B cell (primary cell): ENCODE data around the gene GPR85. TPM values are rescaled to one million over a fixed set of nuclear protein-coding genes. Genes with fewer than 3 reads are reported as not detected.

ENCODE experiments used
- ATAC-seq: fragments of 200-7000 bp; cut with Tn5 transposase; one replicate; pipeline ENCODE4 v1.10.0; 2021; ENCODE audit warnings: low read depth, mild to moderate bottlenecking, moderate number of reproducible peaks, moderate library complexity
- CTCF ChIA-PET: fragments of 350-600 bp; sonication (Branson Sonifier 250); formaldehyde crosslinking; loops from one replicate; lab custom pipeline; 2021; ENCODE audit warnings: antibody characterized with exemption, inconsistent platforms; lab: Charles Lee
- POLR2A ChIA-PET: fragments of 350-600 bp; sonication (Branson Sonifier 250); formaldehyde crosslinking; loops from one replicate; lab custom pipeline; 2021; ENCODE audit warnings: antibody characterized with exemption; lab: Charles Lee
- DNase-seq: peaks from one replicate; pipeline ENCODE4 v3.0.0; 2013
- H2AFZ ChIP-seq: 2 replicates; pipeline ENCODE4 v1.6.1; 2012; ENCODE audit warnings: mild to moderate bottlenecking, low read depth, low read length; ENCODE audit not compliant: insufficient read depth, poor library complexity, severe bottlenecking
- H3K27ac ChIP-seq, 2 donors: 1 replicate in 1 of 2; 2 replicates in 1 of 2; pipeline ENCODE4 v1.5.1; 2012 to 2013; ENCODE audit warnings: low read length in 2 of 2, mild to moderate bottlenecking in 2 of 2, moderate library complexity in 1 of 2
- H3K27me3 ChIP-seq, 4 experiments: fragments of 200-600 bp in 1 of 4; sonication (generic) in 1 of 4; replicated peaks in 1 of 4; 1 replicate in 2 of 4; 2 replicates in 2 of 4; pipeline versions ENCODE4 v1.6.1 to v1.7.0; 2013 to 2016; ENCODE audit warnings: low read length in 3 of 4, mild to moderate bottlenecking in 2 of 4, mixed read lengths in 1 of 4, moderate library complexity in 1 of 4; ENCODE audit not compliant: insufficient read depth in 4 of 4, control insufficient read depth in 3 of 4; ENCODE audit errors: control extremely low read depth in 1 of 4
- H3K36me3 ChIP-seq, 2 experiments: replicated peaks in 1 of 2; 1 replicate in 1 of 2; 2 replicates in 1 of 2; pipeline versions ENCODE4 v1.6.1 to v1.7.1; 2013; ENCODE audit warnings: low read length in 1 of 2; ENCODE audit not compliant: insufficient read depth in 2 of 2, control insufficient read depth in 1 of 2; ENCODE audit errors: control extremely low read depth in 1 of 2, extremely low read depth in 1 of 2
- H3K4me1 ChIP-seq, 2 donors: fragments of 200-600 bp in 1 of 2; sonication (generic) in 1 of 2; 1 replicate in 1 of 2; 2 replicates in 1 of 2; pipeline versions ENCODE4 v1.5.1 to v1.6.1; 2013 to 2017; ENCODE audit warnings: low read length in 2 of 2; ENCODE audit not compliant: control insufficient read depth in 2 of 2, insufficient read depth in 2 of 2
- H3K4me2 ChIP-seq: replicated peaks from 2 replicates; pipeline ENCODE3; 2012; ENCODE audit warnings: mild to moderate bottlenecking, low read depth, low read length; ENCODE audit not compliant: poor library complexity, severe bottlenecking
- H3K4me3 ChIP-seq, 5 experiments: fragments of 200-600 bp in 1 of 5; sonication (generic) in 1 of 5; 1 replicate in 3 of 5; 2 replicates in 2 of 5; pipeline versions ENCODE4 v1.5.1 to v1.7.0; 2011 to 2016; ENCODE audit warnings: low read length in 4 of 5, mild to moderate bottlenecking in 4 of 5, low read depth in 2 of 5, control low read depth in 1 of 5, moderate library complexity in 1 of 5; ENCODE audit not compliant: insufficient read depth in 1 of 5; ENCODE audit errors: control extremely low read depth in 1 of 5, extremely low read depth in 1 of 5
- H3K79me2 ChIP-seq: fragments of 200-600 bp; sonication (generic); one replicate; pipeline ENCODE4 v1.6.0; 2016; ENCODE audit warnings: low read length; ENCODE audit not compliant: control insufficient read depth, insufficient read depth
- H3K9ac ChIP-seq: fragments of 200-600 bp; sonication (generic); 2 replicates; pipeline ENCODE4 v1.6.1; 2017; ENCODE audit warnings: mild to moderate bottlenecking, low read length, moderate library complexity
- H3K9me3 ChIP-seq, 3 donors: one replicate each; pipeline versions ENCODE4 v1.6.1 to v1.7.1; 2013; ENCODE audit warnings: low read length in 2 of 3; ENCODE audit not compliant: control insufficient read depth in 2 of 3, insufficient read depth in 1 of 3; ENCODE audit errors: control extremely low read depth in 1 of 3
- H4K20me1 ChIP-seq: 2 replicates; pipeline ENCODE4 v1.6.0; 2012; ENCODE audit warnings: mild to moderate bottlenecking, low read length; ENCODE audit not compliant: insufficient read depth, control insufficient read depth, poor library complexity, severe bottlenecking
- H3K27ac Mint-ChIP-seq: one replicate; pipeline ENCODE4 v1.8.0; 2021; ENCODE audit warnings: mixed read lengths
- H3K27me3 Mint-ChIP-seq: one replicate; pipeline ENCODE4 v1.8.0; 2021; ENCODE audit warnings: mixed read lengths
- H3K4me1 Mint-ChIP-seq: one replicate; pipeline ENCODE4 v1.8.0; 2021; ENCODE audit warnings: mixed read lengths
- H3K4me3 Mint-ChIP-seq: one replicate; pipeline ENCODE4 v1.8.0; 2021; ENCODE audit warnings: mixed read lengths
- H3K9me3 Mint-ChIP-seq: one replicate; pipeline ENCODE4 v1.8.0; 2022; ENCODE audit warnings: mixed read lengths; ENCODE audit not compliant: insufficient read depth
- EZH2 ChIP-seq: IDR thresholded peaks from 2 replicates; pipeline ENCODE4 v1.6.1; 2012; ENCODE audit warnings: borderline replicate concordance, low read depth, mild to moderate bottlenecking, moderate library complexity, low read length; ENCODE audit not compliant: insufficient read depth, poor library complexity, severe bottlenecking
- WGBS: methylation state at CpG from one replicate; pipeline ENCODE4 v1.1.5; 2013; ENCODE audit warnings: missing lambda C conversion rate; ENCODE audit not compliant: insufficient coverage; 5-methylcytosine and 5-hydroxymethylcytosine counted together
- intact Hi-C: fragments of 100-400 bp; cut with micrococcal nuclease; formaldehyde crosslinking; loops from one replicate; pipeline ENCODE4 v1.10.0; 2022
- polyA plus RNA-seq: library from polyadenylated mRNA; depleted of rRNA; stranded (reverse); fragments of >200 nt; gene quantifications from 2 replicates; pipeline ENCODE4 v1.2.3, GENCODE V29; 2012
- total RNA-seq, 2 donors: library from RNA; stranded (reverse); fragments of 120-200 nt in 1 of 2; gene quantifications; 1 replicate in 1 of 2; 2 replicates in 1 of 2; pipeline versions ENCODE4 v1.2.3 to v1.2.4, GENCODE V29; 2013 to 2022
- TF ChIP-seq, protein P1 (sequence below): fragments of 200-600 bp; IDR thresholded peaks from one replicate; pipeline ENCODE4 v1.8.0; 2022; ENCODE audit warnings: antibody characterized with exemption, mild to moderate bottlenecking

The GPR85 gene
- total and polyA plus RNA-seq, 2 donors (not counting 1 experiment from before 2014, with no cell fraction given): not detected

DNA sequence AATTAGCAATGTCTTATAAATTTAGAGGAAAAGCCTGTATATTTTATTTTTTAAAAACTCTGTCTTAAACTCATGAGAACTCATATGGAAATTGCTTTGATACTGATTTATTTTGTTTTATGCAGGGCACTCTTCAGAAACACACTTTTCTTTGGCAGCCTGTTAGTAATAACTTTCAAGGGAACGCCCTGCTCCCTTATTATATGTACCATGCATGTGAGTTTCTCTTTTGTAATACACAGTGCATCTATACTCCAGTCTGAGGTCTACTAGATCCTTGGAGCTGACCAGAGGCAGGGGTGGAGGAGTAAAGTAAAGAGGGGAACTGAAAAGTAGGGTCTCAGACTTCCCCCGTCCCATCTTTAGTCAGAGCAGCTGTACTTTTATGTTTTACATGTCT, 40.2 kb downstream of the GPR85 start:
- no peak for DNase-seq
- TF ChIP-seq, protein P1, sequence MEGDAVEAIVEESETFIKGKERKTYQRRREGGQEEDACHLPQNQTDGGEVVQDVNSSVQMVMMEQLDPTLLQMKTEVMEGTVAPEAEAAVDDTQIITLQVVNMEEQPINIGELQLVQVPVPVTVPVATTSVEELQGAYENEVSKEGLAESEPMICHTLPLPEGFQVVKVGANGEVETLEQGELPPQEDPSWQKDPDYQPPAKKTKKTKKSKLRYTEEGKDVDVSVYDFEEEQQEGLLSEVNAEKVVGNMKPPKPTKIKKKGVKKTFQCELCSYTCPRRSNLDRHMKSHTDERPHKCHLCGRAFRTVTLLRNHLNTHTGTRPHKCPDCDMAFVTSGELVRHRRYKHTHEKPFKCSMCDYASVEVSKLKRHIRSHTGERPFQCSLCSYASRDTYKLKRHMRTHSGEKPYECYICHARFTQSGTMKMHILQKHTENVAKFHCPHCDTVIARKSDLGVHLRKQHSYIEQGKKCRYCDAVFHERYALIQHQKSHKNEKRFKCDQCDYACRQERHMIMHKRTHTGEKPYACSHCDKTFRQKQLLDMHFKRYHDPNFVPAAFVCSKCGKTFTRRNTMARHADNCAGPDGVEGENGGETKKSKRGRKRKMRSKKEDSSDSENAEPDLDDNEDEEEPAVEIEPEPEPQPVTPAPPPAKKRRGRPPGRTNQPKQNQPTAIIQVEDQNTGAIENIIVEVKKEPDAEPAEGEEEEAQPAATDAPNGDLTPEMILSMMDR: no peak
- TF ChIP-seq EZH2: no peak
- H3K27me3 ChIP-seq: peaks cover 0 to 3% (median 0%) of the 10 kb centered on the region in 4 experiments
- H3K27ac Mint-ChIP-seq: no peak overlapping the region
- intact Hi-C loops: no loop called here
- no CpG with 5 or more reads among the region's 2 CpGs for WGBS
- ChIA-PET CTCF (no interaction called here), POLR2A (no interaction called here)
- no peak overlapping the region for H3K4me3 Mint-ChIP-seq
- no peaks in the 10 kb centered on the region for H3K36me3 ChIP-seq
- no peak overlapping the region for H3K4me2 ChIP-seq
- peaks cover 30% of the 10 kb centered on the region for H3K27me3 Mint-ChIP-seq
- H3K79me2 ChIP-seq: no peaks in the 10 kb centered on the region
- no peaks in the 10 kb centered on the region for H3K4me1 ChIP-seq
- H3K9me3 ChIP-seq: no peaks in the 10 kb centered on the region
- no peaks in the 10 kb centered on the region for H4K20me1 ChIP-seq
- no peak overlapping the region for H3K27ac ChIP-seq
- H2AFZ ChIP-seq: no peak overlapping the region
- ATAC-seq: no peak
- H3K9me3 Mint-ChIP-seq: no peaks in the 10 kb centered on the region
- H3K4me1 Mint-ChIP-seq: no peaks in the 10 kb centered on the region
- H3K9ac ChIP-seq: no peak overlapping the region
- no peak overlapping the region for H3K4me3 ChIP-seq

DNA sequence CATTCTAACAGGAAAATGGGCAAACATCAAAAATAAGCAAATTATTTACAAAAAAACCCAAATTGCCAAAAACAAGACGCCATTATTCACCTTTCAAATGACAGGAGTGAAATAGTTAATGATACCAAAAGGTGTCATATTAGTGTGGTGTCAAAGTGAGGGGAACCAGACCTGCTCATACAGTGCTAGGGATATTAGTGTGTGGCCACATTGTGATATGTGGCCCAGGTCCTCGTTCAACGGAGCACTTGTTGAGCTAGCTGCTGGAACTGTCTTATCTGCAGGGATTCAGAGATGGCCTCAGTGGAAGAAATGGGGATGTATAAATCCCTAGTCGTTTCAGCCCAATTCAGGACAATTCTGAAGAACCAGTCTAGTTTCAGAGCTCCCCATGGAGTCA, 41.2 kb downstream of the GPR85 start:
- H3K4me3 ChIP-seq: no peak overlapping the region
- H3K4me2 ChIP-seq: no peak overlapping the region
- DNase-seq (no peak), ATAC-seq (no peak)
- H3K27ac Mint-ChIP-seq: no peak overlapping the region
- no peak overlapping the region for H3K27ac ChIP-seq
- ChIA-PET CTCF (no interaction called here), POLR2A (no interaction called here)
- H3K4me3 Mint-ChIP-seq: no peak overlapping the region
- no peaks in the 10 kb centered on the region for H3K4me1 ChIP-seq
- TF ChIP-seq, protein P1: no peak
- no peak for TF ChIP-seq EZH2
- peaks cover 0 to 3% (median 0%) of the 10 kb centered on the region in 4 experiments for H3K27me3 ChIP-seq
- H3K9me3 Mint-ChIP-seq: no peaks in the 10 kb centered on the region
- H3K79me2 ChIP-seq: no peaks in the 10 kb centered on the region
- H3K4me1 Mint-ChIP-seq: no peaks in the 10 kb centered on the region
- no peak overlapping the region for H2AFZ ChIP-seq
- intact Hi-C loops: no loop called here
- no peaks in the 10 kb centered on the region for H4K20me1 ChIP-seq
- no peaks in the 10 kb centered on the region for H3K36me3 ChIP-seq
- no peak overlapping the region for H3K9ac ChIP-seq
- 100% methylated on average over 2 of the region's 4 CpGs for WGBS
- H3K9me3 ChIP-seq: no peaks in the 10 kb centered on the region
- H3K27me3 Mint-ChIP-seq: peaks cover 36% of the 10 kb centered on the region
